ENCODE data around the gene MYH10.

The MYH10 gene

DNA sequence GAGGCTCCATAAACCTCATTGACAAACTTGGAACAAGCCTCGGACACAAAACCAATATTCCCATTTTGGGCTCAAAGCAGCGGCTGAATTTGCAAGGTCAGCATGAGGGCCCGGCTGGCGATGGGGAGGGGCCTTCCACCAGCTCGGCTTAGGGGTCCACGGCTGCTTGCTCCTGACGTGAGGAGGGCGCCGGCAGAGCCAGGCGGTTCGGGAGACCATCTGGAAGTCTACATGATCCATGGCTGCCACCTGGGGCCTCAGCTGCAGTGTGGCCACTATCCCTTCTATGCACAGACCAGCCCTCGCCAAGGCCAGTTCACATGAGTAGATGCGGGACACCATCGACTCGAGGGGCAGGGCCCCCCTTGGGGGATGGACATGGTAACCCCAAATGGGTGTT is 155.7 kb downstream of the MYH10 start:
- no peak for TF ChIP-seq SUZ12 (IDR thresholded peaks at IDR 0.05; ENCODE audit: extremely low read depth, insufficient read depth, insufficient read length)
- no peak for TF ChIP-seq ZNF274 (IDR thresholded peaks at IDR 0.05; ENCODE audit: low read depth, low read length)
- no peak for TF ChIP-seq YY1 (IDR thresholded peaks at IDR 0.05; ENCODE audit: insufficient read depth, insufficient read length)
- H3K36me3 ChIP-seq (ENCODE audit: insufficient read depth, insufficient read length, low read length): peaks cover 89% of the 10 kb centered on the region
- DNase-seq (ENCODE audit: low read depth, low spot score): no peak
- H3K4me3 ChIP-seq (ENCODE audit: insufficient read length, low read depth): no peak overlapping the region
- no peak overlapping the region for H3K9ac ChIP-seq (ENCODE audit: insufficient read length, low read depth)
- no peaks in the 10 kb centered on the region for H3K9me3 ChIP-seq (ENCODE audit: insufficient read depth, low read length)
- no peaks in the 10 kb centered on the region for H3K4me1 ChIP-seq (ENCODE audit: insufficient read depth, insufficient read length)
- no peaks in the 10 kb centered on the region for H3K27me3 ChIP-seq (ENCODE audit: insufficient read depth, insufficient read length)

DNA sequence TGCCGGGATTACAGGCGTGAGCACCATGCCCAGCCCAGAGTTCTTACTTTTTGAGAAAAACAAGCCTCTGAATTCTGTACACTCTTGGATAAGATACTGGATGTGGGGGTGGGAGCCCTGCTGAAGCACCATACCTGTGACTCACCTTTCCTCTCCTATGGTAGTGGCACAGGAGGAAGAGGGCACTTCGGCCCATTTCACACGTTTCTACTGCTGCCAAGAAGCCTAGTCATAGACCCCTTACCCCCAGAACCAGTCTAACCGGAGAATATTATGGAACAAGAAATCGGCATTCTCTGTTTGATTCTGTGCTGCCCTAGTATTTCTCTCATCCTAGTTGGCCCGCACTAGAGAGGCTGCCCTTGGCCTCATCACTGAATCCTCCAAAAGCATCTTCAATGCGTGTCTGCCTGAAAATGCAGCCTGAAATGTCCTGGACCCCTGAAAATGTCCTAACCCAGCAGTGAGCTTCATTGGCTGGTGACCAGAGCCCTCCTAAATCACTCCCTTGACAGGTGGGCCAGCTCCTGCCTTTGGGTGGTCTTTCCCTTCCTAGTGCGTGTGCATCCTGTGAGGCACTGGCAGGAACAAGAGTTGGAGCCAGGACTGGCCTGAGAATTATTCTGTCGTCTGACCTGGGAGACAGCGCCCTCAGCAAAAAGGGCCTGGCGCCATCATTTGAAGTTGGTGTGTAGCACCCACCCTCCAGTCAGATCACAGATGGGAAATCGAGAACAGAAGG is 156.9 kb downstream of the MYH10 start:
- Histone ChIP-seq H3K36me3 (ENCODE audit: insufficient read depth, insufficient read length, low read length) (peaks cover 77% of the 10 kb centered on the region), H3K4me3 (ENCODE audit: insufficient read length, low read depth) (no peak overlapping the region), H3K9me3 (ENCODE audit: insufficient read depth, low read length) (no peaks in the 10 kb centered on the region), H3K9ac (ENCODE audit: insufficient read length, low read depth) (no peak overlapping the region), H3K4me1 (ENCODE audit: insufficient read depth, insufficient read length) (no peaks in the 10 kb centered on the region), H3K27me3 (ENCODE audit: insufficient read depth, insufficient read length) (no peaks in the 10 kb centered on the region)
- TF ChIP-seq SUZ12 (IDR thresholded peaks at IDR 0.05; ENCODE audit: extremely low read depth, insufficient read depth, insufficient read length): no peak
- TF ChIP-seq YY1 (IDR thresholded peaks at IDR 0.05; ENCODE audit: insufficient read depth, insufficient read length): no peak
- no peak for TF ChIP-seq ZNF274 (IDR thresholded peaks at IDR 0.05; ENCODE audit: low read depth, low read length)
- DNase-seq (ENCODE audit: low read depth, low spot score): no peak

DNA sequence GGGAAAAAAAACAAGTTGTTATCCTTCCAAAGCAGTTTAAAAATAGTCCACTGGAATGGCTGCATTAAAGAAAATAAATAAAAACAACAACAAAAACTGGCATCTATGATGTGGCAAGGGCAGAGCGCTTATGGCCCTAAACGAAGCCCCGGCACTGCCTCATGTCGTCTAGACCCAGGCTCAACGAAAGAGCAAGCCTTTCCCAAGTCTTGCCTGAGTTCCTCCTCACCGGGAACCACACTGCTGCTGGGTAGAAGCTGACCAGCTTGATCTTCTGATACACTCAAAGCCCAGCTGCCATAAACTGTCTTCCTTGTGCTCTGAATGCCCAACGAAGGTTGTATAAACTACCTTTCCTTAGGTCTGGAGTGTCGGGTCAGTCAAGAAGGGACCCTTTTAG is 157.9 kb downstream of the MYH10 start:
- Histone ChIP-seq H3K9me3 (ENCODE audit: insufficient read depth, low read length) (no peaks in the 10 kb centered on the region), H3K9ac (ENCODE audit: insufficient read length, low read depth) (no peak overlapping the region), H3K36me3 (ENCODE audit: insufficient read depth, insufficient read length, low read length) (peaks cover 76% of the 10 kb centered on the region), H3K27me3 (ENCODE audit: insufficient read depth, insufficient read length) (no peaks in the 10 kb centered on the region), H3K4me1 (ENCODE audit: insufficient read depth, insufficient read length) (no peaks in the 10 kb centered on the region), H3K4me3 (ENCODE audit: insufficient read length, low read depth) (no peak overlapping the region)
- DNase-seq (ENCODE audit: low read depth, low spot score): no peak
- TF ChIP-seq ZNF274 (IDR thresholded peaks at IDR 0.05; ENCODE audit: low read depth, low read length) (no peak), SUZ12 (IDR thresholded peaks at IDR 0.05; ENCODE audit: extremely low read depth, insufficient read depth, insufficient read length) (no peak), YY1 (IDR thresholded peaks at IDR 0.05; ENCODE audit: insufficient read depth, insufficient read length) (no peak)

DNA sequence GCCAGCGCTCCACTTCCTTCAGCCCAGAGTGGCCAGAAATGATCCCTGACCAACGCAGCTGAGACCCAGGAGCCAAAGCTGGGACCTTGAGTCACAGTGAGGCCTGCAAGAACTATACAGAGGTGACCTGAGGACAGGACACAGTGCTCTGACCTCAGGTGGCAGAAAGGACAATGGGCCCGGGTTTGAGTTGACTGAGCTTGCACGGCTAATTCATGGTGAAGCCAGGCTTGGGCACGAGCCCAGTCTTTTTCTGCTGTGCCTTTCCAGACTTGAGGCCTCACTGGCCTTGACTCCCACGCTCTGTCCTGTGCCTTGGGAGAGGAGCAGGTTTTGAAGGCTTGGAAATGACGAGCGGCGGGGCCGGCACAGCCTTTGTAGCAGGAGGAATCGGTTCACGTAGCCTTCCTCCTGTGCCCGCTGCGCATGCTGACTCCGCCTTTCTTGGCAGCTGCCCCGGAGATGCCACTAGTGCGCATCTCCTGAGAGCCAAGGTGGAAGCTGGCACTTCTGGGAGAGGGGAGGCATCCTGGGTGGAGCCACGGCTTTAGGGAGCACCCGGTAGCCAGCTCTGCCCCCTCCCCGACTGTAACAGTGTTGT is 160.0 kb downstream of the MYH10 start:
- no peak overlapping the region for H3K9ac ChIP-seq (ENCODE audit: insufficient read length, low read depth)
- no peaks in the 10 kb centered on the region for H3K27me3 ChIP-seq (ENCODE audit: insufficient read depth, insufficient read length)
- H3K9me3 ChIP-seq (ENCODE audit: insufficient read depth, low read length): no peaks in the 10 kb centered on the region
- no peak for DNase-seq (ENCODE audit: low read depth, low spot score)
- no peaks in the 10 kb centered on the region for H3K4me1 ChIP-seq (ENCODE audit: insufficient read depth, insufficient read length)
- no peak overlapping the region for H3K4me3 ChIP-seq (ENCODE audit: insufficient read length, low read depth)
- H3K36me3 ChIP-seq (ENCODE audit: insufficient read depth, insufficient read length, low read length): peaks cover 67% of the 10 kb centered on the region
- TF ChIP-seq YY1 (IDR thresholded peaks at IDR 0.05; ENCODE audit: insufficient read depth, insufficient read length) (no peak), ZNF274 (IDR thresholded peaks at IDR 0.05; ENCODE audit: low read depth, low read length) (no peak), SUZ12 (IDR thresholded peaks at IDR 0.05; ENCODE audit: extremely low read depth, insufficient read depth, insufficient read length) (no peak)

DNA sequence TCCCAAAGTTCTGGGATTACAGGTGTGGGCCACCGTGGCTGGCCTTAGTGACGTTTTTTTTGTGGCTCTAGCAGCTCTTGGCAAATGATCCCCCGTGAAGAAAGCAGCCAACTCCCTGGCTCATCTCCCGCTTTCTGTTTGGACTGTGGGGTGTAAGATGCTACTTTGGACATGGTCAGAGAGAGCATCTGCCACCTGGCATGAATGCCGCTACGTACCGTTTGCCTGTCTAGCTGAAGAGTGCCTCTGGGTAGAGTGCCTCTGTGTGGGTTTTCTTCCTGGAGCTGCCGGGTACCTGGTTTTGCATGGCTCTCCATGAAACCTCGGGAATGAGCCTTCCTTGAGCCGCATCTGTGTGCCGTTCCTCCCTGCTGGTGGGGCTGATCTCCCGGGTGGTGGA is 160.6 kb downstream of the MYH10 start:
- no peak overlapping the region for H3K4me3 ChIP-seq (ENCODE audit: insufficient read length, low read depth)
- peaks cover 64% of the 10 kb centered on the region for H3K36me3 ChIP-seq (ENCODE audit: insufficient read depth, insufficient read length, low read length)
- no peaks in the 10 kb centered on the region for H3K9me3 ChIP-seq (ENCODE audit: insufficient read depth, low read length)
- H3K27me3 ChIP-seq (ENCODE audit: insufficient read depth, insufficient read length): no peaks in the 10 kb centered on the region
- no peak for TF ChIP-seq ZNF274 (IDR thresholded peaks at IDR 0.05; ENCODE audit: low read depth, low read length)
- TF ChIP-seq YY1 (IDR thresholded peaks at IDR 0.05; ENCODE audit: insufficient read depth, insufficient read length): no peak
- no peak for TF ChIP-seq SUZ12 (IDR thresholded peaks at IDR 0.05; ENCODE audit: extremely low read depth, insufficient read depth, insufficient read length)
- no peak overlapping the region for H3K9ac ChIP-seq (ENCODE audit: insufficient read length, low read depth)
- no peaks in the 10 kb centered on the region for H3K4me1 ChIP-seq (ENCODE audit: insufficient read depth, insufficient read length)
- DNase-seq (ENCODE audit: low read depth, low spot score): no peak

DNA sequence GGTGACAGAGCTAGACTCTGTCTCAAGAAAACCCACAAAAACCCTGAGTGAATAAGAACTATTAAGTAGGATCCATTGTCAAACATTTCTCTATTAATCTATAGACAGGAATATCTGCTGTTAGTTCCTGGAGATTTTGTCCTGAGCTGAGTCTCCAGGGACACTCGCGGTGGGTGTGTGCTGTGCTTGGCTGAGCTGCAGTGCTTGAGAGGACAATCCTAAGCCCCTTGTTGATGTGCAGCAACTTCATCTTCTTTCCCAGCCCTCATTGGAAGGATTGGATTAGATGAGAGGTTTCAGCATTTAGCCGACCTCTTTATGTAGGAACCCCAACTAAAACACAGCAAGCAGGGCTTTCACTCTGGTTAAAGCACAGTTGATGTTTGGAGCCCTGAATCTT is 161.5 kb downstream of the MYH10 start:
- no peak overlapping the region for H3K9ac ChIP-seq (ENCODE audit: insufficient read length, low read depth)
- H3K27me3 ChIP-seq (ENCODE audit: insufficient read depth, insufficient read length): no peaks in the 10 kb centered on the region
- TF ChIP-seq ZNF274 (IDR thresholded peaks at IDR 0.05; ENCODE audit: low read depth, low read length) (no peak), YY1 (IDR thresholded peaks at IDR 0.05; ENCODE audit: insufficient read depth, insufficient read length) (no peak), SUZ12 (IDR thresholded peaks at IDR 0.05; ENCODE audit: extremely low read depth, insufficient read depth, insufficient read length) (no peak)
- H3K9me3 ChIP-seq (ENCODE audit: insufficient read depth, low read length): no peaks in the 10 kb centered on the region
- H3K4me3 ChIP-seq (ENCODE audit: insufficient read length, low read depth): no peak overlapping the region
- DNase-seq (ENCODE audit: low read depth, low spot score): no peak
- no peaks in the 10 kb centered on the region for H3K4me1 ChIP-seq (ENCODE audit: insufficient read depth, insufficient read length)
- H3K36me3 ChIP-seq (ENCODE audit: insufficient read depth, insufficient read length, low read length): peaks cover 59% of the 10 kb centered on the region

DNA sequence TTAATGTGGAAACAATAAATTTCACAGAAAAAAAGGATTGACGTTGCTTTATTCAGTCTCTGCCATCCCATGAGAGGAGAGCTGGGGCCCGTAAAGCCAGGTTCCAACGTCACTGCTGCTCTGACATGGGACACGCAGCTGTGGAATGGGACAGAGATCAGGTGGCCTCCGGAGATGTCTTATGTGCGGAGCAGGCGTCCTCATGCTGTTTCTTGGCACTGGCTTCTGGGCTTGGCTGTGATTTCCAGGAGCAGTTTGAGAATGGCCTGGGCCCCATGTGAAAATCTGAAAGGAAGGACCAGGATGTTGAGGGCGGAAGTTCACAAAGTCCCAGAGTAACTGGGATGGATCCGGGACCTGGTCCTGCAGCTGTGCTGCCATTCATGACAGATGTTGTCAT is 162.4 kb downstream of the MYH10 start:
- TF ChIP-seq ZNF274 (IDR thresholded peaks at IDR 0.05; ENCODE audit: low read depth, low read length) (no peak), SUZ12 (IDR thresholded peaks at IDR 0.05; ENCODE audit: extremely low read depth, insufficient read depth, insufficient read length) (no peak), YY1 (IDR thresholded peaks at IDR 0.05; ENCODE audit: insufficient read depth, insufficient read length) (no peak)

More for the DNA sequence above, 162.4 kb downstream of the MYH10 start:
- H3K9me3 ChIP-seq (ENCODE audit: insufficient read depth, low read length): no peaks in the 10 kb centered on the region
- no peaks in the 10 kb centered on the region for H3K27me3 ChIP-seq (ENCODE audit: insufficient read depth, insufficient read length)
- no peak overlapping the region for H3K9ac ChIP-seq (ENCODE audit: insufficient read length, low read depth)
- H3K36me3 ChIP-seq (ENCODE audit: insufficient read depth, insufficient read length, low read length): peaks cover 58% of the 10 kb centered on the region
- no peak overlapping the region for H3K4me3 ChIP-seq (ENCODE audit: insufficient read length, low read depth)
- no peak for DNase-seq (ENCODE audit: low read depth, low spot score)
- H3K4me1 ChIP-seq (ENCODE audit: insufficient read depth, insufficient read length): no peaks in the 10 kb centered on the region

All from NT2/D1 (cell line).